NCI-H82 treated with DMSO at 0.1 percent for 48 hours (cell line): ENCODE results near the gene CATSPERB.
"Not testable (repeated sequence)": the region's sequence is repeated elsewhere in the genome, so short reads cannot be mapped to it uniquely, and the experiment has no call there.

Experiments
- DNase-seq: peaks from one replicate; lab custom pipeline; 2025; ENCODE audit not compliant: unreplicated experiment; lab: John Stamatoyannopoulos, UW

The CATSPERB gene

DNA sequence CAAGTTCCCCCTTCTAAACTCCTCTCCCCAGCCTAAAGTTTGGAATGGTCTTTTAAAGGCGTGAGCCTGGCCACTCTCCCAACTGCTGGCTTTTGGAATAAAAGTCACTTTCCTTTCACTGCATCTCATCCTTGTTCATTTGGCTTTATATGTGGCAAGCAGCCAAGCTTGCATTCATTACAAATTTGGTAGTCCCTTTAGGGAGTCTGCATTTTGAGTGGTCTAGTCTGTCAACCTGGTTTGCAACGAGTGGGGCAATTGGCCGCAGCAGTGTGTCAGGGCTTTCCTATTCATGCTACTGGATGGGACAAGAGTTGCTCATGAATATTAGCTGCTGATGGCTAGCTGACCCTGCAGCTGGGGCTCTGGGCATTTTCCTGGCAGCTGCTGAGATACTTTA, 57.0 kb downstream of the CATSPERB start:
- DNase-seq: no peak

DNA sequence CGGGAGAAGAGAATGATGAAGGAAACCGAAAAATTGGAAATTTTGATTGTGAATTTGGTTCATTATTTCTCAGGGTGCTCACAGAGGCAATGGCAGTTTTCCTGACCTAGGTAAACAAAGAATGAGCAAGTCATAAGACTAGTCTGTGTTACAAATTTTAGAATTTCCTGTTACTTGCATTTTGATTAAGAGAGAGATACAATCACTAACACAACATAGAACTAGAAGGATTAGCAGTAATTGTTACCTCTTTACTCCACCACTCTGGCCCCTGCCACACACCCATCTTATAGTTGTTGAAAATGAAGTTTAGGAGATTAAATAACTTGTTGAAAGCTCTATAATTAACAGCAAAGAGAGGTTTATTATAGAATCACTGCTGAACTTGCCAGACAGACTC, 62.0 kb downstream of the CATSPERB start:
- DNase-seq: no peak

DNA sequence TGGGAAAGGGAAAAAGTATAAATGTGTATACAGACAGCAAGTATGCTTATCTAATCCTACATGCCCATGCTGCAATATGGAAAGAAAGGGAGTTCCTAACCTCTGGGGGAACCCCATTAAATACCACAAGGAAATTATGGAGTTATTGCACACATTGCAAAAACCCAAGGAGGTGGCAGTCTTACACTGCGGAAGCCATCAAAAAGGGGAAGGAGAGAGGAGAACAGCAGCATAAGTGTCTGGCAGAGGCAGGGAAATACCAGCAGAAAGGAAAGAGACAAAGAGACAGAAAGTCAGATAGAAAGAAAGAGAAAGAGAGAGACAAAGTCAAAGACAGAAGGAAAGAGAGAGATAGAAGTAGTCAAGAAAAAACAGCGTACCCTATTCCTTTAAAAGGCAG, 64.8 kb downstream of the CATSPERB start:
- not testable (repeated sequence) for DNase-seq

DNA sequence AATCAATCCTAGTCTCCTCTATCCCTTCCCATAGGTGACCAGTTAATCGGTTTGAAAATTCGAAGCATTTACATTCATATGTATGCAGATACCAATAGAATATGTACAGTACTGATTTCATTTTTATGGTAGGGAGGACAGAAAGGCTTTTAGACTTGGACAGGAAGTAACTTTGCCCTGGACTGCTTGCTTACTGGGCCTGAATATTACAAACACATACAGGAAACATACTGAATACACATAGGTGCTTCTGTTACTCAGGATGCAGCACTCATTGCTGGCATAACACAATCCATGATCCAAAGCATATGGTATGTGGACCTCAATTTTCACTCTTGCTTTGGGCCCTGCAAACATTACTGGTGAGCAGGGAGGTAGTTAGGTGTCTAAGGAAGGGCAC, 71.1 kb downstream of the CATSPERB start:
- no peak for DNase-seq

DNA sequence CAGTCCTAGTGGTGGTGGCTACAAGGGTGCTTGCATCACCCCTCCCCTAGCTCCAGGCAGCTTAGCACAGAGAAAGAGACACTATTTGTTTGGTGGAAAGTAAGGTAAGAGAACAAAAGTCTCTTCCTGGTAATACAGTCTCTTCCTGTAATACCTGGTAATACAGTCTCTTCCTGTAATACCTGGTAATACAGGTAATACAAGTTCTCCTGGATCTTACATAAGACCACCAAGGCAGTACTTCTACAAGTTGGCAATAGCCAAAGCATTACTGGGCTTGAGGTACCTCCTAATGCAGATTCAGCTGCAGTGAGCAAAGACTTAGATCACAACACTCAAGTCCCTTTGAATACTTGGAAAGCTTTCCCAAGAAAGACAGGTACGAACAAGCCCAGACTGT, 77.0 kb downstream of the CATSPERB start:
- no peak for DNase-seq

DNA sequence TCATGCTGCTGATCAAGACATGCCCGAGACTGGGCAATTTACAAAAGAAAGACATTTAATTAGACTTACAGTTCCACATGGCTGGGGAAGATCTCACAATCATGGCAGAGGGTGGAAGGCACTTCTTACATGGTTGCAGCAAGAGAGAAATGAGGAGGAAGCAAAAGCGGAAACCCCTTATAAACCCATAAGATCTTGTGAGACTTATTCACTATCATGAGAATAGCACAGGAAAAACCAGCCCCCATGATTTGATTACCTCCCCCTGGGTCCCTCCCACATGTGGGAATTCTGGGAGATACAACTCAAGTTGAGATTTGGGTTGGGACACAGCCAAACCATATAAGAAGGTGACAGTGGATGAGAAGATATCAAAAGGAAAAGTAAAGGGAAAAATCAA, 78.4 kb downstream of the CATSPERB start:
- DNase-seq: no peak

DNA sequence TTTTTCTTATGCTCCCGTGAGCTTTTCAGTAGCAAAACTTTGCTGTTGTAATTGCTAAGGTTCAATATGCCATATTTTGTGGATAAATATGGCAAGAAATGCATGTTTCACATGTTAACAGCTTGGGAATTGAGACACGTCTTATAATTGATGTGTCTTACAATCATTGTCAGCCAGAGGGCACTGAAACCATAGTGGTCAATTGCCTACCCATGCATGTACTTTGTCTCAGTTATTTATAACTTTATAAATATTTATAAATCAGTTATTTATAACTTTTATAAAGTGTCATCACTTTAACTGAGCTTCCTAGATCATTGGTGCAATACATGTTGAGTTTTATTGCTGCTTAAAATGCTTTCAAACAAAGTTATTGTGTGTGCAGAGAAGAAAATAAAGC, 82.0 kb downstream of the CATSPERB start:
- DNase-seq: no peak

DNA sequence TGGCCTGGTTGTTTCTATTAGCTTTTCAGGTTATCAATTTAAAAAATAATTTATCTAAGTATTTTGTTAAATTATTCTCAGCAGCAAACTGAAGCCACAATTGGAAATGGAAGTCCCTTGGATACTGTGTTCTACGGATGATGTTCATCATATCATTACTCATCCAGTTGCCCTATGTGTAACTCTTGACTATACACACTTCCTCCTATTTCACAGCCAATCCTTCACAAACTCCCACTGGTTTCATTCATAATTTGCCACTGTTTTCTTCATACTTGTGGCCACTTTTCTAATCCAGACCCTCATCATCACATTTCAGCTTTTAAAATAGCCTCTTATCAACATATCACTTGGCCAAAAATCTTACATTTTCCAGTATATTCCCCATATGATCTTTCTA, 84.0 kb downstream of the CATSPERB start:
- DNase-seq: no peak

DNA sequence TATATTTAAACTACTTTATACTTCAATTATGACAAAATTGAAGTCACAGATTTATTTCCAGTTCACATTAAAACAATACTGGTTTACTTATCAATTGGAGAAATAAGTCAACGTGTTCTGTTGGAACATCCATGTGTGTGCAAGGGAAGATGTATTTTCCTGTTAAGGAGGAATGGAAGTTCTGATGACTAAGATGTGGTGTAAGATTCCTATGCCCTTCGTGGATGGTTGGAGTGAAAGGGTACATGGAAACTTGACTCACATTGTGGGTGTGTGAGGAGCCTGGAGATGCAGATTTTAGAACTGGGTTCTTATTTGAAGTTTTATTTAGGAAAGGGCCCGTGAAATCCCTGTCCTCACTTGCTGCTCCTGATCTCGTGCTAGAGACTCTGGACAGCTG, 95.3 kb downstream of the CATSPERB start:
- DNase-seq: no peak

DNA sequence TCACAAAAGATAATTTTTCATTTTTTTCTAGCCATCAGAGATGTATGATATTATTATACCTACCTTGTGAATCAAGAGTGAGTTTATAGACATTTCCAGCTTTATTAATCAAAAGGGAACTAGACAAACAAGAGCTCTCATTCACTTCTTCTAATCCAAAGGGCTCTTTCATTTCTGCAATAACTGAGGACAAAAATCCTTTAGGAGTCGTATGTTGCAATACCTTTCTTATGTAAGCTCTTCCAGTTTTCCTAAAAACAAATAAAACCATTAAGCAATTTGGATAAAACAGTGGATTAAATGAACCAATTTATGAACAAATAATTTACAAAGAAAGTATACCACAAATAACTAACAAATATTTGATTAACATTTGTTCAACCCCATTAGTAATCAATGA, 107.1 kb downstream of the CATSPERB start:
- DNase-seq: no peak

DNA sequence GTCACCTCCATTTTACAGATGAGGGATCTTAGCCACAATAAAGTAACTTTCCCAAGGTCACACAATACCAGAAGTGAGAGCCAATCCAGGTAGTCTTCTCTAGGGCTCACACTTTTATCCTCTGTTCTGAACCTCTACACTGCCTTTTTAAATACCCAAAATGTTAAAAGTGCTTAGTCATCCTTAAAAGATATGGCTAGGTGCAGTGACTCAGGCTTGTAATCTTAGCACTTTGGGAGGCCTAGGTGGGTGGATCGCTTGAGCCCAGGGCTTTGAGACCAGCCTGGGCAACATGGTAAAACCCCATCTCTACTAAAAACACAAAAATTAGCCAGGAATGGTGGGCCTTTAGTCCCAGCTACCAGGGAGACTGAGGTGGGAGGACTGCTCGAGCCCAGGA, 117.7 kb downstream of the CATSPERB start:
- DNase-seq: no peak

DNA sequence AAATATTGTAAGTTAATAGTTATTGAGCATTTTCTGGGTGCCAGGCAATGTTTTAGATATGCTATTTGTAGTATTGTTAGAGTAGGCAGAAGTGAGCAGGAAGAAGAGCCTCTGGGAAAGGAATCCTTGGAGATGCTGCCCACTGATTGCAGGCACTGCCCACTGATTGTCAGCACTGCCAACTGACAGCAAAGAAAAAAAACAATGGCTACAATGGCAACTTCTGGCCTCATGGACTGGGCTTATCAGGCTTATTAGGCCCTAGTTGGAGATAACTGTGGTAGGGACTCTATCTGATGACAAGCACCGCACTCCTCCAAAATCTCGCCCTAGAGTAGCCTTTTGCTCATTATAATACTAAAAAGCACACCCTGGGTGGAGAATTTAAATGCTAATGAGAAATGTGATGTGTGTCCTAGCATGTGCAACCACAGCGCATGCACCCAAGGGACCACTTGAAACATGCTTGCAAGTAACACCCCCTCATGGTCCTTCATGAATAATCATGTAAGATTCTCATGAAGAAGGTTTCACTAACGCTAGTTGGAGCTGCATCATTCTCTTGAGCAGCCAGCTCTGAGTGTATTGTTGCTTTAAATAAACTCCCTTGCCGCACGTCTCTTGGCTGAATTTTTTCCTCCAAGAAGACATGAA, 118.3 kb downstream of the CATSPERB start:
- DNase-seq: no peak

DNA sequence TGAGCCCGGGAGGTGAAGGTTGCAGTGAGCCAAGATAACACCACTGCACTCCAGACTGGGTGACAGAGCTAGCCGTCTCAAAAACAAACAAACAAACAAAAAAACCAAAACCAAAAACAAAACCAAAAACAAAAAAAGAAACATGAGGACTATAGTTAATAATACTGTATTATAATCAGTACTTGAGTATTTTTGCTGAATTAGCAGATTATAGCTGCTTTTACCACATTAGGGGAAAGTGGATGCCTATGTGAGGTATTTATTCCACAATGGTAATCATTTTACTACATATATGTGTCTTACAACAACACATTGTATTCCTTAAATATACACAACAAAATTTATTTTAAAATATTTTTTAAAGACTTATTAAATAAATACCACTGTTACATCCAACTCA, 120.4 kb downstream of the CATSPERB start:
- no peak for DNase-seq

DNA sequence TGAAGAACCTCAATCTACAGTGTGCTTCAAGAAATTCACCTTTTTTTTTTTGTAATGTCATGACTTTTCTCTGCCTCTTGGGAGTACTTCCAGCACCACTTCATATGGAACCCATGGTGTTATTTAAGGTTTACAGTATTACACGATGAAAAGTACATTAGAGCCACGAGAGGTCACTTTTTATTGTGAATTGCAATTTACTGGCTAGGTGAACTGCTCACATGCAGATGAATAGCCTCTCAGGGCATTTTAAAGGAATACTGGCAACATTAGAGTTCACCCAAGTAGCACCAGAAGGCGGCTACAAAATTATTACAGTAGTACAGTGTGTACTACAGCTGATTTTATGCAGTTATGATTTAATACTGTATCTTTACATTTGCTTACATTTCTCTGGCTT, 122.7 kb downstream of the CATSPERB start:
- no peak for DNase-seq

DNA sequence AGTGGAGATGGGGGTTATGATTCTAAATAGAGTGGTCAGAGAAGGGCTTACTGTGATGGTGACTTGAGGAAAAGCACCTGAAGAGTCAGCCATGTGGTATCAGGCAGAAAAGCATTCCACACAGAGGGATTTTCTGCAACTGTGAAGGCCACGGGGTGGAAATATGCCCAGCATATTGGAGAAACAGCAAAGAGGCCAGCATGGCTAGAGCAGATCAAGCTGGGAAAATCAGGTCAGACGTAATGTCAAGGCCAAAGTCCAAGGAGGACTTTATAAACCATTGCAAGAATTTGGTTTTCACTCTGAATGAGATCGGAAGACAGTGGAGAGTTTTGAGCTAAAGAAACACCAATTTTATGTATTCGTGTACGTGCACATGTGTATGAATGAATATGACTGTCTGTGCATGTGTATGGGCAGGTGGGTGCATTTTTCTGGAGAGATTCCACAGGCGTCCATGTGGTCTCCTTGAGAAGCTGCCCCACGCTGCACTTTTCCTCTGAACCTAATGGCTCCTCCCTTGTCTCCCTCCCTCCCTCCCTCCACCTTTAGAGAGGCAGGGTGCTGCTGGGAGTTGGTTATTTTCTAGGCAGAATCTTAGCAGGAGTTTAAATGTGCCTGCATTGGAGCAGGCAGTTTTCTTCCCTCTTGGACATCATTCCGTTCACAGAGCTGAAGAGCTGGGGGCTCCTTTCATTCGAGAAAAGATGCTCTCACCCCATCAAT, 124.4 kb downstream of the CATSPERB start:
- no peak for DNase-seq

DNA sequence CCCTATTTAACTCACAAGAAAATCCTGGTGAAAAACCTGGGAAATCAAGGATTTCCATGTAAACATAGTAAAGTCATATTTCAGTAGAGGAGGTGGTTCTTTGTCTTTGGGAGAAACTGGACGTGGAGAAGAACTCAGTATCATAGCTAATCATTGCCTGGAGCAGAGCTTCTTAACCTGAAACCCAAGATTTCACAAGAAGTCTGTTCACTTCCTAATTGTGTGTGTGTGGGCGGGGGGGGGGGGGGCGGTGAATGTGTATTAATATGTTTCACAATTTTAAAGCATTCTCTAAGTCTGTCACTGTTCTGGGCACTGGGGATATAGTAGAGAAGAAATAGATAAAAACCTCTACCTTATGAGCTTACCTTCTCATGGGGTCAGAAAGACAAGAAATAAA, 125.0 kb downstream of the CATSPERB start:
- no peak for DNase-seq

DNA sequence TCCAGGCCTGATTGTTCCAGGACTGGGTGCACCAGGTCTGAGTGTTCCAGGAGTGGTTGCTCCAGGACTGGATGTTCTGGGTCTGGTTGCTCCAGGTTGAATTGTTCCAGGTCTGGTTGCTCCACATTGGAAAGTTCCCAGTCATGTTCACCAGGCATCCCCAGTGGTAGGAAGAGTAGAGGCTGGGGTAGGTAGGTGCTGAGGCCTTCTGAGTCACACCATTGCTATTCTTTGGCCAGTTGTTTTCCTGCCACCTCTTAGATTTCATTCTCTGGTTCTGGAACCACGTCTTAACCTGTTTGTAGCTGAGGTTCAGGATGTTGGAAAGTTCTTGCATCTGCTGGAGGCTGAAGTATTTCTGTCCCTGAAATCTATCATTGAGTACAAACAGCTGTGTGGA, 127.3 kb downstream of the CATSPERB start:
- not testable (repeated sequence) for DNase-seq

DNA sequence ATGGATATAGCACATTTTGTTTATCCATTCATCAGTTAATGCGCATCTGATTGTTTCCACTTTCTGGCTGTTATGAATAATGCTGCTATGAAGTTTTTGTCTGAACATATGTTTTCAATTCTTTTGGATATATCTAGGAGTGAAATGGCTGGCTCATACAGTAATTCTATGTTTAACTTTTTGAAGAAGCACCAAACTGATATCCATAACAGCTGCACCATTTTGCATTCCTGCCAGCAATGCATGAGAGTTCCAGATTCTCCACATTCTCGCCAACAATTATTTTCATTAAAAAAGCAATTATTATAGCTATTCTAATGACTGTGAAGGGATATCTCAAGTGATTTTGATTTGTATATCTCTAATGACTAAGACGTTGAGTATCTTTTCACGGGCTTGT, 131.9 kb downstream of the CATSPERB start:
- DNase-seq: no peak

DNA sequence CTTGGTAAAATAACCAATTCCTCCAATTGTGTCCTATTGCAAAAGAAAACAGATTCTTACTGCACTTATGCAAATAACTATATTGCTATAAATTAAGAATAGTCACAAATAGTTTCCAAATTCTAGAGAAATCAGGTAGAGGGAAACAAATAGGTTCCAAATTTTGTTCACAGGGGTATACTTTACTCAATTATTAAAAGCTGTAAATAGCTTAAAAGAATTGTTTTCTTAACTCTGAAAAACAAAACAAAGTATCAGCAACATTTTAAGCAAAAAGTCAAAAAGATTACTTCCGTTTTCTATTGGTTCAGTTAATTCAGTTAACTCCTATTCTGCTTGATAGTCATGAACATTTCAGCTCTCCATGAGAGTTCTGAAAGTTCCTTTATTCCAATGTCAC, 136.2 kb downstream of the CATSPERB start:
- DNase-seq: no peak

DNA sequence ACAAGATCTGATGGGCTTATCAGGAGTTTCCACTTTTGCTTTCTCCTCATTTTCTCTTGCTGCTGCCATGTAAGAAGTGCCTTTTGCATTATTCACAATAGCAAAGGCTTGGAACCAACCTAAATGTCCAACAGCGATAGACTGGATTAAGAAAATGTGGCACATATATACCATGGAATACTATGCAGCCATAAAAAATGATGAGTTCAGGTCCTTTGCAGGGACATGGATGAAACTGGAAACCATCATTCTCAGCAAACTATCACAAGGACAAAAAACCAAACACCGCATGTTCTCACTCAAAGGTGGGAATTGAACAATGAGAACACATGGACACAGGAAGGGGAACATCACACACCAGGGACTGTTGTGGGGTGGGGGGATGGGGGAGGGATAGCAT, 137.9 kb downstream of the CATSPERB start:
- not testable (repeated sequence) for DNase-seq

DNA sequence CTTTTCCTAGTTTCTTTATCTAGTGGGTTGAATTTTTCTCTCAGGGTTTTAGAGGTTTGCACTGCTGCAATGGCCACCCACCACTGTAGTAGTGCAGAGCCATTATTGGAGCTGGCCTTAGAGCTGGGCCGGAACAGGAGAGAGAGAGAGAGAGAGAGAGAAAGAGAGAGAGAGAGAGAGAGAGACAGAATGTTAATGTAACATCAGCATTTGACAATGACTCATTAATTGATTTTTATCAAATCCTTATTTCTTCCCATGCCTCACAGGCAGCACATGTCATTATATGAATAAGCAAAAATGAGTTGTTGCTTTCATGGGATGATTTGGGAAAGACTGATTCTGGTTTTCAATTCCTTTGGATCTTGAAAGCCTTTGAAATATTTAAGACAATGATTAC, 145.5 kb downstream of the CATSPERB start:
- DNase-seq: no peak

DNA sequence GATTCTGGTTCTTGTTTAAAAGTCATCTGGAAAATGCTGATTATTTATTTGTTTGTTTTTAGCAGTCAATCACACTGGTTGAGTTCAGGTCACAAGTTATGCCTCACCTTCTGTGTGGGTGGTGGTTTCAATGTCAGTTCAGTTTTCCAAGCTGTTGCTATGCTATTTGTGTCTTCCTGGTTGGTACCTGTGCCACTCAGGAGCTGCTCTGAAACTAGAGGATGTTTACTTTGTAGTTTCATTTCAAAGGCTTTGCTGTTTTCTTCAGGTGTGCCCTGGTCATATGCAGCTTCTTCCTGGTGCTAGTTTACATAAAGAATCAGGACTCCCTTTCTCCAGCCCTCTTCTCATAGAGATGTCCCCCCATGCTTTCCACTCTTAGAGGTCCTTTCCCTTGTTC, 146.0 kb downstream of the CATSPERB start:
- DNase-seq: no peak

DNA sequence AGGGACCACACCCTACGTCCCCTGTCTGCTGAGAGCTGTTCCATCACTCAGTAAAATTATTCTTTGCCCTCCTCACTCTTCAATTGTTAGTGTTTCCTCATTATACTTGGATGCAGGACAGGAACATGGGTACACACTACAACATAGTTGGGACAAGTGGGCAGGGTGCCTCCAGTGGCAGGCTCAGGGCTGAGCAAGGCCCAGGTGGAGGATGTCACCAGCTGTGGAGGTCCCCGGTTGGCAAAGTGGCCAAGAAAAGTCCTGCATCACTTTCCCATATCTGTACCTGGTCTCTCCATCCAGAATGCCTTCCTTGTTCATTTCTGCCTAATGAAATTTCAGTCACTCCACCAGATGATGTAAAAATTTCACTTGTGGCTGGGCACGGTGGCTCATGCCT, 149.1 kb downstream of the CATSPERB start:
- DNase-seq: no peak
